ENCODE measurements around the gene TOP2A. TPM values are rescaled to one million over a fixed set of nuclear protein-coding genes. Genes with fewer than 3 reads are reported as not detected.

The TOP2A gene
- total RNA-seq, 2 experiments from 2014 or later, result 410 to 416 TPM

DNA sequence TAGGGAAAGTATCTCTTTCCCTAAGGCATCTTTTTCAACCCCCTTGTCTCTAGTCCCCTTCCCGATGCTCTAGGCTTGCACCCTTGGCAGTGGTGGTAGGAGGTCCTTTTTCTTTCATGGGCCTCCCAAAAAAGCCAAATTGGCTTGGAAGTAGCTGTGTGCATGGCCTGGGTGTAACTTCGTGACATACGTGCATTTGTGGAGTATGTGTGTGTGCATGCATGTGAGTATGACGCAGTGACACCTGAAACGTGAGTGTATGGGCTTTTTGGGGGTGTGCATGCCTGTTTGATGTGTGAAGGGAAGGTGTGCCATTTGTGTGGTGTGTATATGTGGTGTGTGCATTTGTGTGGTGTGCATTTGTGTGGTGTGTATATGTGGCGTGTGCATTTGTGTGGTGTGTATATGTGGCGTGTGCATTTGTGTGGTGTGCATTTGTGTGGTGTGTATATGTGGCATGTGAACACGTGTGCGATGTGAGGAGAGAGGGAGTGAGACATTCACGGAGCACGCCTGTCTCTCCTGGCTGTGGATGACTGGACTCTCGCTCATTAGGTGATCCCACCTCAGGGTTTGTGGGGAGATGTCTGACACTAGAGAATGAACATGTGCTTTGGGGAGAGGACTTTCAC is 41.3 kb upstream of the TOP2A start:
- no peak for DNase-seq
- Mint-ChIP-seq H3K27ac (no peak overlapping the region), H3K4me1 (ENCODE audit: low read depth) (no peaks in the 10 kb centered on the region), H3K36me3 (ENCODE audit: low read depth) (no peaks in the 10 kb centered on the region), H3K27me3 (ENCODE audit: low read depth) (no peaks in the 10 kb centered on the region), H3K4me3 (no peak overlapping the region), H3K9me3 (no peaks in the 10 kb centered on the region)
- intact Hi-C loops (cut with micrococcal nuclease), result no loop called here
- CTCF ChIA-PET, result interaction anchor here (0.6 to 4.9 kb wide), 2 partner anchors 17 to 221 kb away, joined by 5 to 20 read pairs; no protein-coding TSS in a partner anchor

DNA sequence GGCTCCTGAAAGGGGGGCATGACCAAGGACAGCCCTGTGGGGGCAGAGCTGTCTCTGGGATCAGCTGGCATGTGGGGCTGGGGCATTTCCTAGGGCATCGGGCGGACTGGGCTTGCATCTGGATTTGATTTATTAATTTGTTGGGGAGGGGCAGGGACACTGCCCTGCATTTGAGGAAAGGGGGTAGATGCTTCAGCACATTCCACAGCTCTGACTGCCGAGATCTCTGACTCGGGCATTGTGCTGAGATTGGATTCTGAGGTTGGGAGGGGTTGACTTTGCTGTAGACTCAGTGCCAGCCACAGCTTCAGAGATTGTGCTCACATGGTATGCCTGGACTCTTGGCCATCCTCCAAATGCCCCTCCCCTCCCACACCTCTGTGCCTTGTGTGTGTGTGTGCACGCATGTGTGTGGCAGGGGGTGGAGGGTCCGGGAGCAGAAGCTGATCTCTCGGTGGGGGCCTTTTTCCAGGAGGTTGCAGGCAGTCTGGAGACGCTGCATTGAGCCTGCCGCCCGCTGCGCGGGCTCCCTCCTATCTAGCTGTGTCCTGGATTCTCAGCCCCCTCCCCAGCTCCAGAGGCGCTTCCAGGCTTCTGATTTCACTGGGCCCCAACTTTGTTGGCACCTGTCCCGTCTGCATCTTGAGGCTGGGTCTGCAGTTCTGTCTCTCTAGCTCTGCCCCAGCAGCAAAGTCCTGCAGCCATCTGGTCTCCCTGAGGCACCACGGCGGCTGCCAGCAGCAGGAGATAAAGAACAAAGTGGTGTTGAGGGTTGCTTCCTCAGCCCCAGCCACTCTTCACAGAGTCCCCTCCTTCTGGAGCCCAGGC is 40.5 kb upstream of the TOP2A start:
- CTCF ChIA-PET, result interaction anchor here (0.7 to 4.9 kb wide), 2 partner anchors 18 to 21 kb away, joined by 4 to 20 read pairs; no protein-coding TSS in a partner anchor
- Mint-ChIP-seq H3K4me1 (ENCODE audit: low read depth) (no peaks in the 10 kb centered on the region), H3K36me3 (ENCODE audit: low read depth) (no peaks in the 10 kb centered on the region), H3K27me3 (ENCODE audit: low read depth) (no peaks in the 10 kb centered on the region), H3K4me3 (no peak overlapping the region), H3K9me3 (no peaks in the 10 kb centered on the region), H3K27ac (no peak overlapping the region)
- DNase-seq, result no peak
- intact Hi-C loops (cut with micrococcal nuclease), result no loop called here

DNA sequence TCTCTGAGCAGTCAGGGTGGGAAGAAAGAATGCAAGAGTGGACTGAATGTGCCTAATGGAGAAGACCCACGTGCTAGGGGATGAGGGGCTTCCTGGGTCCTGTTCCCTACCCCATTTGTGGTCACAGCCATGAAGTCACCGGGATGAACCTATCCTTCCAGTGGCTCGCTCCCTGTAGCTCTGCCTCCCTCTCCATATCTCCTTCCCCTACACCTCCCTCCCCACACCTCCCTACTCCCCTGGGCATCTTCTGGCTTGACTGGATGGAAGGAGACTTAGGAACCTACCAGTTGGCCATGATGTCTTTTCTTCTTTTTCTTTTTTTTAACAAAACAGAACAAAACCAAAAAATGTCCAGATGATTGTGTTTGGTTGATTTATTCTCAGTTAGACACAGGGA is 39.7 kb upstream of the TOP2A start:
- H3K27ac Mint-ChIP-seq, result no peak overlapping the region
- CTCF ChIA-PET, result interaction anchor here (4.9 kb wide), 1 partner anchor 19 kb away, joined by 20 read pairs; no protein-coding TSS in a partner anchor
- no peaks in the 10 kb centered on the region for H3K27me3 Mint-ChIP-seq (ENCODE audit: low read depth)
- H3K4me1 Mint-ChIP-seq (ENCODE audit: low read depth), result peaks cover under 1% of the 10 kb centered on the region
- no peak overlapping the region for H3K4me3 Mint-ChIP-seq
- H3K9me3 Mint-ChIP-seq, result no peaks in the 10 kb centered on the region
- intact Hi-C loops (cut with micrococcal nuclease), result no loop called here
- DNase-seq, result no peak
- no peaks in the 10 kb centered on the region for H3K36me3 Mint-ChIP-seq (ENCODE audit: low read depth)

DNA sequence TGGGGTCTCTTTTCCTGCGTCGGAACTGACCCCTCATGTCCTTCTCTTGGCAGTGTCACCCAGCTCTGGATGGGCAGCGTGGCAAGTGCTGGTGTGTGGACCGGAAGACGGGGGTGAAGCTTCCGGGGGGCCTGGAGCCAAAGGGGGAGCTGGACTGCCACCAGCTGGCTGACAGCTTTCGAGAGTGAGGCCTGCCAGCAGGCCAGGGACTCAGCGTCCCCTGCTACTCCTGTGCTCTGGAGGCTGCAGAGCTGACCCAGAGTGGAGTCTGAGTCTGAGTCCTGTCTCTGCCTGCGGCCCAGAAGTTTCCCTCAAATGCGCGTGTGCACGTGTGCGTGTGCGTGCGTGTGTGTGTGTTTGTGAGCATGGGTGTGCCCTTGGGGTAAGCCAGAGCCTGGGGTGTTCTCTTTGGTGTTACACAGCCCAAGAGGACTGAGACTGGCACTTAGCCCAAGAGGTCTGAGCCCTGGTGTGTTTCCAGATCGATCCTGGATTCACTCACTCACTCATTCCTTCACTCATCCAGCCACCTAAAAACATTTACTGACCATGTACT is 38.8 kb upstream of the TOP2A start:
- Mint-ChIP-seq H3K36me3 (ENCODE audit: low read depth) (no peaks in the 10 kb centered on the region), H3K9me3 (no peaks in the 10 kb centered on the region), H3K27me3 (ENCODE audit: low read depth) (no peaks in the 10 kb centered on the region), H3K4me3 (no peak overlapping the region), H3K4me1 (ENCODE audit: low read depth) (peaks cover 6% of the 10 kb centered on the region), H3K27ac (no peak overlapping the region)
- intact Hi-C loops (cut with micrococcal nuclease), result no loop called here
- no peak for DNase-seq
- CTCF ChIA-PET, result interaction anchor here (0.8 to 4.9 kb wide), 4 partner anchors 16 to 76 kb away, joined by 3 to 20 read pairs (median 6); partner anchors contain the start of gene TOP2A

DNA sequence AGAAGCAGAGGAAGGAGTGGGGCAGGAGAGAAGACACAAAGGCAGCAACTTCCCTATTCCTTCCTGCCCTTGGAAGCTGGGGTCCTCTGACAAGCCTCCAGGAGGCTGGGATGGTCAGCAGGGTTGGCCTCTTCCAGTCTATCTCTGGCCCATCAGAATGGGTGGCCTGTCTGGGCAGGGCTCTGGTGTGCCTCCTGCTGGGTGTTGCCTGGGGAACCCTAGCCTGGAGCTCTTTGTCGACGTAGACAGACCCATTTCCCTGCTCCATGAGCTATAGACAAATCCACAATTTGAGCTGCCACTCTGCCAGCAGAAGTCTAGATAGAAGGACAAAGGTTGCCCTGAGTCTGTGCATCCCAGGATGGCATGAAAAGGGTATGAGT is 36.9 kb upstream of the TOP2A start:
- H3K36me3 Mint-ChIP-seq (ENCODE audit: low read depth), result no peaks in the 10 kb centered on the region
- intact Hi-C loops (cut with micrococcal nuclease), result no loop called here
- no peak for DNase-seq
- CTCF ChIA-PET, result interaction anchor here (0.6 to 4.9 kb wide), 4 partner anchors 22 to 352 kb away, joined by 3 to 20 read pairs (median 8); no protein-coding TSS in a partner anchor
- peaks cover 6% of the 10 kb centered on the region for H3K4me1 Mint-ChIP-seq (ENCODE audit: low read depth)
- H3K4me3 Mint-ChIP-seq, result no peak overlapping the region
- no peak overlapping the region for H3K27ac Mint-ChIP-seq
- no peaks in the 10 kb centered on the region for H3K27me3 Mint-ChIP-seq (ENCODE audit: low read depth)
- H3K9me3 Mint-ChIP-seq, result no peaks in the 10 kb centered on the region

- H3K4me1 Mint-ChIP-seq (ENCODE audit: low read depth), result peaks cover 6% of the 10 kb centered on the region
- intact Hi-C loops (cut with micrococcal nuclease), result no loop called here
- CTCF ChIA-PET, result interaction anchor here (0.6 to 4.9 kb wide), 3 partner anchors 22 to 79 kb away, joined by 3 to 20 read pairs (median 9); no protein-coding TSS in a partner anchor
These were observed 36.4 kb upstream of the TOP2A start for GRCh38 chr17:40453881-40454612.

DNA sequence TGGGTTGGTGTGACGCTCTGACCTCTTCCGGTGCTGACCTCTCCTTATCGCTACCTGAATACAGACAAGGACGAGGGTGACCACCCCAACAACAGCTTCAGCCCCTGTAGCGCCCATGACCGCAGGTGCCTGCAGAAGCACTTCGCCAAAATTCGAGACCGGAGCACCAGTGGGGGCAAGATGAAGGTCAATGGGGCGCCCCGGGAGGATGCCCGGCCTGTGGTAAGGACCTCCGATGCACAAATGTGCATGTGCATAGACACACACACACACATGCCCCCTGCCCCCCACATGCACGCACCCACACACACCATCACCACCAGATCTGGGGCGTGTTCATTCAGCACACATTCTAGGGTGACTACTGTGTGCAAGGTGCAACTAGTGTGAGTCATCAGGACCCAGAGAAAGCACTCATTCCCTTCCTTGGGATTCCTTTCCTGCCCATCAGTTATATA is 35.3 kb upstream of the TOP2A start:
- H3K9me3 Mint-ChIP-seq, result no peaks in the 10 kb centered on the region
- intact Hi-C loops (cut with micrococcal nuclease), result no loop called here
- CTCF ChIA-PET, result no interaction called here
- H3K4me1 Mint-ChIP-seq (ENCODE audit: low read depth), result peaks cover 10% of the 10 kb centered on the region
- DNase-seq, result no peak
- H3K36me3 Mint-ChIP-seq (ENCODE audit: low read depth), result no peaks in the 10 kb centered on the region
- H3K27me3 Mint-ChIP-seq (ENCODE audit: low read depth), result no peaks in the 10 kb centered on the region
- H3K27ac Mint-ChIP-seq, result no peak overlapping the region
- H3K4me3 Mint-ChIP-seq, result no peak overlapping the region

More at GRCh38 chr17:40453881-40454612, 36.4 kb upstream of the TOP2A start:
- no peak for DNase-seq
- Mint-ChIP-seq H3K36me3 (ENCODE audit: low read depth) (no peaks in the 10 kb centered on the region), H3K27ac (no peak overlapping the region), H3K4me3 (no peak overlapping the region), H3K27me3 (ENCODE audit: low read depth) (no peaks in the 10 kb centered on the region), H3K9me3 (no peaks in the 10 kb centered on the region)

- H3K27me3 Mint-ChIP-seq (ENCODE audit: low read depth), result no peaks in the 10 kb centered on the region
- peaks cover 15% of the 10 kb centered on the region for H3K4me1 Mint-ChIP-seq (ENCODE audit: low read depth)
- H3K27ac Mint-ChIP-seq, result no peak overlapping the region
- CTCF ChIA-PET, result interaction anchor here (0.7 kb wide), 1 partner anchor 171 kb away, joined by 3 read pairs; no protein-coding TSS in a partner anchor
- H3K4me3 Mint-ChIP-seq, result no peak overlapping the region
- intact Hi-C loops (cut with micrococcal nuclease), result no loop called here
- no peaks in the 10 kb centered on the region for H3K9me3 Mint-ChIP-seq
- H3K36me3 Mint-ChIP-seq (ENCODE audit: low read depth), result no peaks in the 10 kb centered on the region
- DNase-seq, result peak; percentile 15
These were observed 34.6 kb upstream of the TOP2A start for GRCh38 chr17:40452216-40452787.

- H3K9me3 Mint-ChIP-seq, result no peaks in the 10 kb centered on the region
These were observed 33.7 kb upstream of the TOP2A start for GRCh38 chr17:40451420-40451819.

GRCh38 chr17:40450175-40450574 is 32.5 kb upstream of the TOP2A start:
- Mint-ChIP-seq H3K9me3 (no peaks in the 10 kb centered on the region), H3K4me1 (ENCODE audit: low read depth) (peaks cover 21% of the 10 kb centered on the region), H3K27me3 (ENCODE audit: low read depth) (no peaks in the 10 kb centered on the region), H3K4me3 (no peak overlapping the region), H3K36me3 (ENCODE audit: low read depth) (no peaks in the 10 kb centered on the region), H3K27ac (no peak overlapping the region)
- intact Hi-C loops (cut with micrococcal nuclease), result no loop called here
- peak; percentile 68 for DNase-seq
- CTCF ChIA-PET, result interaction anchor here (0.6 to 7.3 kb wide), 14 partner anchors 10 to 216 kb away, joined by 3 to 47 read pairs (median 3); no protein-coding TSS in a partner anchor

More at GRCh38 chr17:40451420-40451819, 33.7 kb upstream of the TOP2A start:
- intact Hi-C loops (cut with micrococcal nuclease), result no loop called here
- no peak for DNase-seq
- H3K4me3 Mint-ChIP-seq, result no peak overlapping the region
- H3K4me1 Mint-ChIP-seq (ENCODE audit: low read depth), result peaks cover 15% of the 10 kb centered on the region
- H3K36me3 Mint-ChIP-seq (ENCODE audit: low read depth), result no peaks in the 10 kb centered on the region
- no peak overlapping the region for H3K27ac Mint-ChIP-seq
- no peaks in the 10 kb centered on the region for H3K27me3 Mint-ChIP-seq (ENCODE audit: low read depth)
- CTCF ChIA-PET, result interaction anchor here (0.6 to 1.7 kb wide), 8 partner anchors 14 to 1245 kb away, joined by 3 to 4 read pairs (median 3); no protein-coding TSS in a partner anchor

- Mint-ChIP-seq H3K27me3 (ENCODE audit: low read depth) (no peaks in the 10 kb centered on the region), H3K4me1 (ENCODE audit: low read depth) (peaks cover 35% of the 10 kb centered on the region), H3K9me3 (no peaks in the 10 kb centered on the region), H3K36me3 (ENCODE audit: low read depth) (no peaks in the 10 kb centered on the region), H3K27ac (no peak overlapping the region), H3K4me3 (no peak overlapping the region)
- CTCF ChIA-PET, result interaction anchor here (0.7 to 7.3 kb wide), 5 partner anchors 28 to 162 kb away, joined by 3 to 47 read pairs (median 8); partner anchors contain the start of gene TOP2A
- intact Hi-C loops (cut with micrococcal nuclease), result no loop called here
- no peak for DNase-seq
These were observed 31.1 kb upstream of the TOP2A start for GRCh38 chr17:40448639-40449261.
